ENCODE data around the gene MTHFD2L. TPM values are rescaled to one million over a fixed set of nuclear protein-coding genes. Genes with fewer than 3 reads are reported as not detected.
A peak's percentile ranks its signal among the peaks of the same experiment; 100 is the strongest.

The MTHFD2L gene
- polyA plus RNA-seq (2012; ENCODE audit: insufficient read depth, insufficient read length, low read depth), result 20.8 TPM

DNA sequence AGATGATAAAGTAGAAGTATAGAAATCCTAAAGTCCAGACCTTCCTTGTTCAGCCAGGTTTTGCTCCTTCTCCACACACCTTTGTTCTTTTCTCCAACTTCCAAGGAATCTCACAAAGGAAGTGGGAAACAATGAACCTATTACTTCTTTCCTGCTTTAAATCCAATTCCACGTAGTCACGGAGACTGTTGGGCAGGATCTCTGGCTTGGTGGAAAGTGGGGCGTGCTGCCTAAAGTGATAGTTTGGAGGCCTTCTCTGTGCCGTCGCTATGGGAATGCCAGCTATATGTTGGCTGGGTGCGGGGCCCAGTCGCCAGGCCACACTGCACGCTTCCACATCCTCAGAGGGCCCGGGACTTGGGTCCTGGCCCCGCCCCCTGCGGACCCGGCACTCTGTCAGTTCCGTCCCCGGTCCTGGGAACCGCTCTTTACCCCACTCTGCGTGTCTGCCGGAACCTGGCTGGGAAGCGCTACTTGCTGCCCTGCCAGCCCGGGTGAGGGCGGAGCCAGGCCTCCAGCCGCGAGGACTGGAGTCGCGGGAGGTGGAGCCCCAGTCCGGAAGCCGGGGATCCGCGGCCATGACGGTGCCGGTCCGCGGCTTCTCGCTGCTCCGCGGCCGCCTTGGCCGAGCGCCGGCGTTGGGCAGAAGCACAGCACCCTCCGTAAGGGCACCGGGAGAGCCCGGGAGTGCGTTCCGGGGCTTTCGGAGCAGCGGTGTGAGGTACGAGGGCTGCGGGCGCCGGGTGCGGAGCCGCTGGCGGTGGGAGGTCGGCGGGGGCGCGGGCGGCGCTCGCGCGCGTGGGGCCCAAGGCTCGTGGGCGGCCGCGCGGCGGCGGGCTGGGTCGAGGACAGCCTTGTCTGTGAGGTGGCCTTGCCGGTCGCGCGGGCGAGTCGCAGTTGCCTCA lies at the start of gene MTHFD2L:
TSS of gene MTHFD2L (plus strand) at position 558 of the 905 bp plus-strand sequence. CDS start at position 579, 21 bp downstream.
- peak; percentile 97 for DNase-seq
- no peaks in the 10 kb centered on the region for H3K4me1 ChIP-seq
- no peaks in the 10 kb centered on the region for H3K9me3 ChIP-seq
- H3K27me3 ChIP-seq, result peaks cover 7% of the 10 kb centered on the region; the same call in 1 of the 2 replicates
- peaks cover 14% of the 10 kb centered on the region for H3K36me3 ChIP-seq
- H3K4me3 ChIP-seq (ENCODE audit: low read depth, low read length), result peak within 1 kb of the TSS; percentile 92
- TF ChIP-seq, protein P1, sequence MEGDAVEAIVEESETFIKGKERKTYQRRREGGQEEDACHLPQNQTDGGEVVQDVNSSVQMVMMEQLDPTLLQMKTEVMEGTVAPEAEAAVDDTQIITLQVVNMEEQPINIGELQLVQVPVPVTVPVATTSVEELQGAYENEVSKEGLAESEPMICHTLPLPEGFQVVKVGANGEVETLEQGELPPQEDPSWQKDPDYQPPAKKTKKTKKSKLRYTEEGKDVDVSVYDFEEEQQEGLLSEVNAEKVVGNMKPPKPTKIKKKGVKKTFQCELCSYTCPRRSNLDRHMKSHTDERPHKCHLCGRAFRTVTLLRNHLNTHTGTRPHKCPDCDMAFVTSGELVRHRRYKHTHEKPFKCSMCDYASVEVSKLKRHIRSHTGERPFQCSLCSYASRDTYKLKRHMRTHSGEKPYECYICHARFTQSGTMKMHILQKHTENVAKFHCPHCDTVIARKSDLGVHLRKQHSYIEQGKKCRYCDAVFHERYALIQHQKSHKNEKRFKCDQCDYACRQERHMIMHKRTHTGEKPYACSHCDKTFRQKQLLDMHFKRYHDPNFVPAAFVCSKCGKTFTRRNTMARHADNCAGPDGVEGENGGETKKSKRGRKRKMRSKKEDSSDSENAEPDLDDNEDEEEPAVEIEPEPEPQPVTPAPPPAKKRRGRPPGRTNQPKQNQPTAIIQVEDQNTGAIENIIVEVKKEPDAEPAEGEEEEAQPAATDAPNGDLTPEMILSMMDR (IDR thresholded peaks at IDR 0.05; ENCODE audit: low read depth, low read length), result no peak

DNA sequence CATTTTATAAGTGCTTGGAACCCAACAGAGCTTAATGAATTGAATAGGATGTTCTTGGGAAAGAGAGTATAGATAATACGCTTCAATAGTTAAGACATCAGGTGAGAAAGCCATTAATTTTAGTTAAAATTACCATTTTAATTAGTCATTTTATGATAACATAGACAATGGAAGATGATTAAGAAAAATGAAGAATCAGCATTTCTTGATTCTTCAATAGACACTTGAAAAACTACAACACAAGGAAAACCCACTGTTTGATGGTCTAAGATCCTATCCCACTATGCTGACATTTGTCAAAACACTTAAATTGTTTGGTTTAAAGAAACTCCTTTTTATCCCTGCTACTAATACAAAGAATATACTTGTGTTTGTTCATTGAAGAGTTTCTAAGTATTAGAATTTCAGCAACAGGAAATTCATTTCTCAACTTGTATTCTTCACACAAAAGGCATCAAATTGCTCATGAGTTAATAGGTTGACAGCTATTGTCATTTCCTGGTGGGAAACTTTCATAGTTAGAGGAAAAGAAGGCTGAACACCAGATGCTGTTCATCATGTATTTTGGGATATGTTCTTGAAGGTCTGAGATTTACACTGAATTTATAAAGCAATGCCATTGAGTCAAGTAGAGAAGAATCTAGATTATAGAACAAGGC lies 49.3 kb upstream of the MTHFD2L start:
- Histone ChIP-seq H3K4me3 (ENCODE audit: low read depth, low read length) (no peak overlapping the region), H3K4me1 (no peaks in the 10 kb centered on the region), H3K27me3 (peaks cover 3% of the 10 kb centered on the region; the same call in 1 of the 2 replicates), H3K9me3 (no peaks in the 10 kb centered on the region), H3K36me3 (no peaks in the 10 kb centered on the region)
- no peak for DNase-seq
- TF ChIP-seq, protein P1 (IDR thresholded peaks at IDR 0.05; ENCODE audit: low read depth, low read length), result no peak

DNA sequence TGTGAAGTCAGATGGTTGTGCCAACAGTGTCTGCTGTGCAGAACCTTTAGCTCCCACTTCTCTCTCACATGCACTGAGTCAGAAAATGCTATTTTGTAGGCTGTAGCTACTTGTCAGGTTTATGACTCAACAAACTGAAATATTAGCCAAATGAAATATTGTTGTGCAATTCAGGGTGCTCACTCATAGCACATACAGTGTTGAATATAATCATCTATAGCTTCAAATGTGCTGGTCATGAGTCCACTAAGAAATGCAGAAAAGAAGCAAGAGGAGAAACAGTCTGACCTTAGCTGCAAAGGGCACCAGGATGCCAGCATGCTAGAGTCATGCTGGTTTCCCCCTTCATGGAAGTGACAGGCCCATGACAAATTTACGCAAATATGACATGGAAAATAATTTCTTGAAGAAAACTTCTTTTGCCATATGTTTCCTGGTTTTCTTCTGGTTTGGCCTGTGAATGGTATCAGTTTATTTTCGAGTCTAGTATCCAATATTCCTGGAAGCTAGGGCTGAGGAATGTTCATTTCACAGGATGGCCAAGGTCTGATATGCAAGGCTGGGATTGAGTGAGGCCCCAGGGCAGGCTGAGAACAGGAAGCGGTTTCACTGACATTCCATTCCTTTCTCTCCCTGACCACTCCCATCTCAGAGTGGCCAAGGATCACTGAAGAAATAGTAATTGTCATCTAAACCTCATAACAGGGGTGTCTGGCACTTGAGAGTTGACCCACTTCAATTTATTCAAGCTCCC lies 48.6 kb upstream of the MTHFD2L start:
- no peak overlapping the region for H3K4me3 ChIP-seq (ENCODE audit: low read depth, low read length)

DNA sequence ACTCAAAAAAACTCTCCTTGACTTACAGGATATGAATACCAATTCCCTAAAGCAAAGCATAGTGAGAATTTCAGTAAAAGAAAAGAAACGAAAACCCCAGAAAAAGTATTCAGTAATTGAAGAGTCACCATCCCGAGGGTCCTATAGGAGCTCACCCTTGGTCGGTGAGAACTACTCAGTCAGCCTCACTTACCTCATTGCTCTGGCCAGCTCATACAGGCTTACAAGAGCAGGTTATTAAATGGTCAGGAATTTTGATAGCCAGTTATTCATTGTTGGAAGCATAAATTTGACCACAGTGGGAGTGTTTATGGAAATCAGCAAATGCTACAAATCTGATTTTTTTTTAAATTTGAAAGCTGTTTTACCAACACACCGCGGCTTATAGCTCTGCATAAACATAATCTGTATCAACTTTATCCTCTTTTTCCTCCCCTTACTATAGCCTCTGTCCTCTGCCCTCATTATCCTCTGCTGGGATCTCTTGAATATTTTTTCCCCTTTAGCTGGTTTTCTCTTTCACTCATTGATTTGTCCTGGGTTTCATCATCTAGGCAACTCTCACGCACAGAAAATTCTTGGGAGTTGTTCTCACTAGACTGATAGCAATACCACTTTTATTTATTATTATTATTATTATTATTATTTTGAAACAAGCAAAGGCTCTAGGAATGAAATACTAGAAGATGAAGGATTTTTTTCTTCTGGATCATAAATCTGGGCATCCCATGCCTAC lies 47.9 kb upstream of the MTHFD2L start:
- no peak overlapping the region for H3K4me3 ChIP-seq (ENCODE audit: low read depth, low read length)
- no peaks in the 10 kb centered on the region for H3K36me3 ChIP-seq
- TF ChIP-seq, protein P1 (IDR thresholded peaks at IDR 0.05; ENCODE audit: low read depth, low read length), result no peak
- no peaks in the 10 kb centered on the region for H3K4me1 ChIP-seq
- no peaks in the 10 kb centered on the region for H3K9me3 ChIP-seq
- DNase-seq, result no peak
- H3K27me3 ChIP-seq, result no peaks in the 10 kb centered on the region; the same call in 1 of the 2 replicates

More for the DNA sequence above, 48.6 kb upstream of the MTHFD2L start:
- H3K9me3 ChIP-seq, result no peaks in the 10 kb centered on the region
- H3K36me3 ChIP-seq, result no peaks in the 10 kb centered on the region
- TF ChIP-seq, protein P1 (IDR thresholded peaks at IDR 0.05; ENCODE audit: low read depth, low read length), result no peak
- peaks cover 3% of the 10 kb centered on the region; the same call in 1 of the 2 replicates for H3K27me3 ChIP-seq
- DNase-seq, result no peak
- H3K4me1 ChIP-seq, result no peaks in the 10 kb centered on the region

DNA sequence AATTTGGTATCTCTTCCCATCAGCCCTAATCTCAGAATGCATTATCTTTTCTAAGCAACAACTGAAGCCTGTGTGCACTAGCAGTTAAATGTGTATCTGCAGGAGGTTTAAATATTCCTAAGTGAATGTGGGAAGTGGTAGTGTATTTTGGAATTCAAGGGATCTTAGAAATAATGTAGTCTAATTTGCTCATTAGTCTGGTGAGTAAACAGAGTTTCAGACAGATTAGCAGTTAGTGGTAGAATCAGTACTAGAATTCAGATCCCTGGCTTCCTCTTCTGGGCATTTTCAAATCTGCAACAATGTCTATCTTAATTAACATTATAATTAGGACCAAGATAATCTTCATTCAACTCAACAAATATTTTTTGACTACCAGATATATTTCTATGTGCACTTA lies 47.2 kb upstream of the MTHFD2L start:
- TF ChIP-seq, protein P1 (IDR thresholded peaks at IDR 0.05; ENCODE audit: low read depth, low read length), result no peak
- no peaks in the 10 kb centered on the region for H3K36me3 ChIP-seq
- H3K27me3 ChIP-seq, result no peaks in the 10 kb centered on the region; the same call in 1 of the 2 replicates
- H3K4me3 ChIP-seq (ENCODE audit: low read depth, low read length), result no peak overlapping the region
- H3K9me3 ChIP-seq, result no peaks in the 10 kb centered on the region
- no peak for DNase-seq
- no peaks in the 10 kb centered on the region for H3K4me1 ChIP-seq
